Liver (tissue), 9 donors: ENCODE results near the gene TMEM106B. TPM values are rescaled to one million over a fixed set of nuclear protein-coding genes. Genes with fewer than 3 reads are reported as not detected.

Source experiments
- DNase-seq: peaks from one replicate; pipeline ENCODE4 v3.0.0-alpha.2; 2017; ENCODE audit warnings: low spot score
- H3K27ac ChIP-seq, 2 donors: one replicate each; pipeline ENCODE4 v1.7.0; 2013; ENCODE audit warnings: inconsistent platforms in 2 of 2, low read length in 2 of 2, control low read depth in 1 of 2, low read depth in 1 of 2, mild to moderate bottlenecking in 1 of 2
- H3K27me3 ChIP-seq, 4 donors: one replicate each; pipeline versions ENCODE4 v1.6.1 to v1.7.0; 2013; ENCODE audit warnings: low read length in 3 of 4, inconsistent platforms in 1 of 4, mild to moderate bottlenecking in 1 of 4, moderate library complexity in 1 of 4; ENCODE audit not compliant: control insufficient read depth in 4 of 4, insufficient read depth in 4 of 4
- H3K36me3 ChIP-seq, 4 donors: one replicate each; pipeline versions ENCODE4 v1.6.1 to v1.7.0; 2013; ENCODE audit warnings: low read length in 3 of 4, mild to moderate bottlenecking in 3 of 4, low read depth in 1 of 4, moderate library complexity in 1 of 4; ENCODE audit not compliant: control insufficient read depth in 4 of 4, insufficient read depth in 3 of 4
- H3K4me1 ChIP-seq, 4 donors: one replicate each; pipeline versions ENCODE4 v1.6.1 to v1.7.0; 2013; ENCODE audit warnings: low read length in 3 of 4, mild to moderate bottlenecking in 3 of 4, moderate library complexity in 1 of 4; ENCODE audit not compliant: control insufficient read depth in 4 of 4, insufficient read depth in 4 of 4
- H3K4me3 ChIP-seq, 3 donors: one replicate each; pipeline versions ENCODE4 v1.6.1 to v1.7.0; 2013; ENCODE audit warnings: low read length in 3 of 3, control low read depth in 1 of 3, low read depth in 1 of 3, mild to moderate bottlenecking in 1 of 3
- H3K9ac ChIP-seq, 2 donors: one replicate each; pipeline ENCODE4 v1.7.0; 2013; ENCODE audit warnings: low read length in 2 of 2, mild to moderate bottlenecking in 2 of 2, moderate library complexity in 2 of 2, control low read depth in 1 of 2, low read depth in 1 of 2
- H3K9me3 ChIP-seq, 4 donors: one replicate each; pipeline versions ENCODE4 v1.6.1 to v1.7.0; 2013; ENCODE audit warnings: low read length in 3 of 4; ENCODE audit not compliant: control insufficient read depth in 4 of 4
- ATF3 ChIP-seq: IDR thresholded peaks from 2 replicates; pipeline ENCODE4 v1.6.1; 2016; ENCODE audit warnings: antibody characterized with exemption
- CTCF ChIP-seq: fragments of 150-350 bp; IDR thresholded peaks from 2 replicates; pipeline ENCODE4 v1.5.1; 2017; ENCODE audit warnings: improper control_type of control experiment, low read depth, low read length; ENCODE audit not compliant: missing input control
- EGR1 ChIP-seq, 2 donors: IDR thresholded peaks; 2 replicates each; pipeline ENCODE4 v1.6.1; 2016 to 2018; ENCODE audit warnings: antibody characterized with exemption in 2 of 2, low read depth in 2 of 2
- FOXA1 ChIP-seq: IDR thresholded peaks from 2 replicates; pipeline ENCODE4 v1.6.1; 2016; ENCODE audit warnings: antibody characterized with exemption
- FOXA2 ChIP-seq: IDR thresholded peaks from 2 replicates; pipeline ENCODE4 v1.6.1; 2016; ENCODE audit warnings: antibody characterized with exemption
- GABPA ChIP-seq, 2 donors: IDR thresholded peaks in 1 of 2; conservative IDR thresholded peaks in 1 of 2; 2 replicates each; pipeline ENCODE4 v1.6.1; 2016; ENCODE audit warnings: antibody characterized with exemption in 2 of 2, mild to moderate bottlenecking in 1 of 2, moderate library complexity in 1 of 2
- HNF4A ChIP-seq, 2 donors: conservative IDR thresholded peaks; 2 replicates each; pipeline ENCODE4 v1.6.1; 2016; ENCODE audit warnings: antibody characterized with exemption in 2 of 2, mild to moderate bottlenecking in 2 of 2
- HNF4G ChIP-seq: IDR thresholded peaks from 2 replicates; pipeline ENCODE4 v1.6.1; 2016; ENCODE audit warnings: antibody characterized with exemption
- JUND ChIP-seq, 2 donors: IDR thresholded peaks; 2 replicates each; pipeline ENCODE4 v1.6.1; 2016; ENCODE audit warnings: antibody characterized with exemption in 2 of 2
- MAX ChIP-seq: IDR thresholded peaks from 2 replicates; pipeline ENCODE4 v1.6.1; 2016; ENCODE audit warnings: antibody characterized with exemption
- NR2F2 ChIP-seq: IDR thresholded peaks from 2 replicates; pipeline ENCODE4 v1.6.1; 2016; ENCODE audit warnings: antibody characterized with exemption
- REST ChIP-seq: IDR thresholded peaks from 2 replicates; pipeline ENCODE4 v1.6.1; 2016; ENCODE audit warnings: antibody characterized with exemption, mild to moderate bottlenecking
- RXRA ChIP-seq, 2 donors: IDR thresholded peaks; 2 replicates each; pipeline ENCODE4 v1.6.1; 2017 to 2018; ENCODE audit warnings: antibody characterized with exemption in 2 of 2, mild to moderate bottlenecking in 1 of 2
- SP1 ChIP-seq: IDR thresholded peaks from 2 replicates; pipeline ENCODE4 v1.6.1; 2018; ENCODE audit warnings: antibody characterized with exemption, mild to moderate bottlenecking
- TAF1 ChIP-seq: conservative IDR thresholded peaks from 2 replicates; pipeline ENCODE4 v1.6.1; 2016; ENCODE audit warnings: antibody characterized with exemption, mild to moderate bottlenecking
- YY1 ChIP-seq: IDR thresholded peaks from 2 replicates; pipeline ENCODE4 v1.6.1; 2016; ENCODE audit warnings: antibody characterized with exemption, mild to moderate bottlenecking
- ZBTB33 ChIP-seq: IDR thresholded peaks from 2 replicates; pipeline ENCODE4 v1.6.1; 2016; ENCODE audit warnings: antibody characterized with exemption
- WGBS: extraction: QIAGEN DNeasy Blood & Tissue Kit; methylation state at CpG from one replicate; pipeline ENCODE4 v1.1.7; 2013; 5-methylcytosine and 5-hydroxymethylcytosine counted together
- polyA plus RNA-seq, 2 donors: library from polyadenylated mRNA; stranded (reverse) in 1 of 2; unstranded in 1 of 2; fragments of 200-250 nt in 1 of 2; fragments of >200 nt in 1 of 2; fragmentation: Nextera tagmentation in 1 of 2; extraction: Ambion mirVana in 1 of 2; gene quantifications; one replicate each; pipeline versions ENCODE4 v1.2.1 to v1.2.3, GENCODE V29; 2013 to 2015
- total RNA-seq, 2 donors: library from RNA; depleted of rRNA; stranded (reverse); fragments of >200 nt; gene quantifications; one replicate each; pipeline ENCODE4 v1.2.3, GENCODE V29; 2014
- donor health status: healthy.
- donor health status: healthy.
- donor health status: healthy.
- donor health status: healthy.
- donor health status: healthy.

TMEM106B gene
- total and polyA plus RNA-seq, 4 donors: 18.6 to 70.2 (median 27.2) TPM

- Histone ChIP-seq H3K27me3 (no peaks in the 10 kb centered on the region), H3K27ac (no peak overlapping the region), H3K9me3 (no peaks in the 10 kb centered on the region), H3K4me1 (peaks cover 0 to 17% (median 8%) of the 10 kb centered on the region in 4 donors), H3K9ac (no peak overlapping the region), H3K4me3 (no peak overlapping the region), H3K36me3 (no peaks in the 10 kb centered on the region)
- no peak for TF ChIP-seq MAX
- no peak for TF ChIP-seq FOXA2
- no peak for TF ChIP-seq NR2F2
- TF ChIP-seq FOXA1: no peak
- no peak for TF ChIP-seq YY1
- no peak for TF ChIP-seq GABPA (IDR thresholded peaks at IDR 0.05 in 1 of 2, conservative IDR thresholded peaks at IDR 0.05 in 1 of 2)
- no peak for TF ChIP-seq TAF1
- TF ChIP-seq HNF4G: no peak
- TF ChIP-seq SP1: no peak
- no peak for TF ChIP-seq EGR1 (IDR thresholded peaks at IDR 0.05; ENCODE audit: low read depth in 2 of 2)
- no peak for TF ChIP-seq JUND (IDR thresholded peaks at IDR 0.05)
- no peak for TF ChIP-seq CTCF
- no peak for TF ChIP-seq RXRA (IDR thresholded peaks at IDR 0.05)
- TF ChIP-seq ATF3: no peak
- TF ChIP-seq HNF4A (conservative IDR thresholded peaks at IDR 0.05): no peak
- no peak for TF ChIP-seq REST
- DNase-seq: no peak
- 47% methylated on average over 1 of the region's 1 CpG for WGBS
These were observed 1.9 kb upstream of the TMEM106B start for GRCh38 chr7:12209221-12209620.

GRCh38 chr7:12210179-12211053 lies 678 bp upstream of the TMEM106B start:
- Histone ChIP-seq H3K27me3 (no peaks in the 10 kb centered on the region), H3K9me3 (no peaks in the 10 kb centered on the region), H3K27ac (peak overlapping the region; percentile 98 to 99), H3K9ac (peak overlapping the region; percentile 93 to 98), H3K36me3 (no peaks in the 10 kb centered on the region), H3K4me3 (peak overlapping the region; percentile 72 to 97 (median 91)), H3K4me1 (peaks cover 0 to 17% (median 8%) of the 10 kb centered on the region in 4 donors)
- peak; percentile 56 for DNase-seq
- WGBS: 1% methylated on average over 26 of the region's 26 CpGs
- TF ChIP-seq TAF1 (peak; percentile 45), SP1 (no peak), ATF3 (peak; percentile 39), FOXA1 (no peak), FOXA2 (no peak), NR2F2 (no peak), EGR1 (IDR thresholded peaks at IDR 0.05; ENCODE audit: low read depth in 2 of 2) (no peak), RXRA (IDR thresholded peaks at IDR 0.05) (no peak), ZBTB33 (no peak), HNF4G (no peak), HNF4A (conservative IDR thresholded peaks at IDR 0.05) (no peak), GABPA (IDR thresholded peaks at IDR 0.05 in 1 of 2, conservative IDR thresholded peaks at IDR 0.05 in 1 of 2) (no peak), MAX (no peak), REST (no peak)
